GM19463 (cell line): ENCODE data around the gene MPHOSPH9.

ENCODE experiments used
- ATAC-seq: cut with Tn5 transposase; IDR thresholded peaks from one replicate; pipeline ENCODE4 v1.9.1; 2021; ENCODE audit warnings: mild to moderate bottlenecking, moderate library complexity; ENCODE audit not compliant: unreplicated experiment

MPHOSPH9 gene

GRCh38 chr12:123132951-123133619 is 99.9 kb downstream of the MPHOSPH9 start:
- ATAC-seq = no peak

DNA sequence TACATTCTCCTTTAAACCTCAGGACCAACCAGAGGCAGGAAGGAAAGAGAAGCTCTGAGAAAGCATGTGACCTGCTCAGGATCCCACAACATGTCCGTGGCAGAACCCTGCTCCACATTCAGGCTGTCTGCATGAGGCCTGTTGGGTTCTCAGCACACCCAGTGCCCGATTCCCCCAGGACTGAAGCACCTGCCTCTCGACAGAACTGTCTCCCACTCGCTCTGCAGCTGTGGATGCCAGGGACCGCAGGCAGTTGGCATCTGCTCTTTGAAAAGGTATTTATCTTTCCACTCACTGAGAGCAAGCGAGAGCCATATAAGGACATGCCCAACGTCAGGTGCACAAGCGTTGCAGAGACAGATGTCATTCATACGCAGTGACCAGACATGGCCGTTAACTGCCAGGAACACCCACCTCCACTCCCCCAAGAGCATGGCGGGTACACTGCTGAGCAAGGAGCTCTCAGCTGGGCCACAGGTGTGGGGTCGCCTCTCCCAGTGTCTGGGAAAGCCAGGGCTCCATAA is 101.0 kb downstream of the MPHOSPH9 start:
- no peak for ATAC-seq

DNA sequence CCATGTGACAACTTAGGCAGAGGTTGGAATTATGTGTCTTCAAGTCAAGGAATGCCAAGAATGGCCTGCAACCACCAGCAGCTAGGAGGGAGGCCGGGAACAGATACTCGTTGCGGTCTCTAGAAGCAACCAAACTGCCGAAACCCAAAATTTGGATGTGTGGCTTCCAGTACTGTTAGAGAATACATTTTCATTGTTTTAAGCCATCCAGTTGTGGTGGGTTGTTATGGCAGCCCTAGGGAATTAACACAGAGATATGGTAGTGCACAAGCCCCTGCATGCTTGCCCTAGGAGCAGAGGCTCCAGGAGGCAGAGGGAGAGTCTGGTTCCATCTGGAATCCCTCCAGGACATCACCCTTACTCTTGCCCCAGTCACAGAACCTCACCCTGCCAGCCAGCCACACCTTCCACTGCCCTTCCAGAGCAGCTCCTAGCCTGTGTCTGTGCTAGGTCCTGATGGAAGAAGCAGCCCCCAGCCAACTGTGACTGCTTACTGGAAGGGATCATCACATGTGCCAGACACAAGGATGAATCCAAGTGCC is 101.6 kb downstream of the MPHOSPH9 start:
- no peak for ATAC-seq

- no peak for ATAC-seq
Measured at GRCh38 chr12:123129621-123130020, 103.3 kb downstream of the MPHOSPH9 start.

GRCh38 chr12:123127182-123127495 is 105.8 kb downstream of the MPHOSPH9 start:
- ATAC-seq = no peak

DNA sequence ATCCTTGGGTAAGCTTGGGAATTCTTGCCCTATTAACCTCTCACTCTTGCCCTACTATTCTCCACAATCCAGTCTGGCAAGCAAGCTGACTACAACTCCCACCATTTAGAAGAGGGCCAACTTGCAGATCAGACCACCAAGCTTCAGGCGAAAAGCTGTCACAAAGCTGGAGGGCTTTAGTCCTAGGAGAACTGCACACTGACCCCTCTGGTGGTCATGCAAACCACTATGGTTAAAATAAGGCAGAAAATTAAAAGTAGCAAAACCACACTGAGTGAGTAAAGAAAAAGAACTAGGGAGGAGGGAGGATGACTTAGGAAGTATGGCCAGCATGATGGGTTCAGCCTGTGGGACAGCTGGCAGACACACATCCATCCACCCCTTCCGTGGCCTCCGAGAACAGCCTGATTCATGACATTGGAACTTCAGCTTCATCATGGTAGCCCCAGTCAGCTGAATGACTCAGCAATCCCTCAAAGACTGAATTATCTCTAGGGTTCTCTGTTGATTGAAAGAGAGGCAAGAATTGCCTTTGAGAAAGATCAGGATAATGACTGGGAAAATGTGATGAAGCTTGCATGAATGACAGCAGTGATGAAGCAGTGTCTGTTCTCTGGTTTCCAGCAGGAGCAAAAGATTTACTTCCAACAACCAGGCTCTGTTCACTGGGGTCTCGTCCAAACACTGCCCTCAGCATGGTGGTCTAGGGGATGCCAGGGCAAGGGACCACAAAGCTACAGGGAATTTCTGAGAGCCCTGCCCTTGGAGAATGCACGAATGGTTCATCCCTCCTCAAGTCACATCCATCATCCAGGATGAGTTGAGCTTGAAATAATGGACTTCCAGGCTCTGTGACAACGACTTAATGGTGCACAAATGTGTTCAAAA is 106.4 kb downstream of the MPHOSPH9 start:
- ATAC-seq = no peak

GRCh38 chr12:123122626-123123025 is 110.3 kb downstream of the MPHOSPH9 start:
- no peak for ATAC-seq

DNA sequence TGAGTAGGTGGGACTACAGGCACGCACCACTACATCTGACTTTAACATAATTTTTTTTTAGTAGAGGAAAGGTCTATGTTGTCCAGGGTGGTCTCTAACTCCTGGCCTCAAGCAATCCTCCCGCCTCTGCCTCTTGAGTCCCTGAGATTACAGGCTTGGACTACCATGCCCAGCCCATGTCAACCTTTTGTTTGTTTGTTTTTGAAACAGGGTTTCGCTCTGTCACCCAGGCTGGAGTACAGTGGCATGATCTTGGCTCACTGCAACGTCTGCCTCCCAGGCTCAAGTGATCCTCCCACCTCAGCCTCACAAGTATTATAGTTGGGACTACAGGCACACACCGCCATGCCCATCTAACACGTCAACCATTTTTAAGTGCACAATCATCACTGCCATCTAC is 111.3 kb downstream of the MPHOSPH9 start:
- no peak for ATAC-seq

DNA sequence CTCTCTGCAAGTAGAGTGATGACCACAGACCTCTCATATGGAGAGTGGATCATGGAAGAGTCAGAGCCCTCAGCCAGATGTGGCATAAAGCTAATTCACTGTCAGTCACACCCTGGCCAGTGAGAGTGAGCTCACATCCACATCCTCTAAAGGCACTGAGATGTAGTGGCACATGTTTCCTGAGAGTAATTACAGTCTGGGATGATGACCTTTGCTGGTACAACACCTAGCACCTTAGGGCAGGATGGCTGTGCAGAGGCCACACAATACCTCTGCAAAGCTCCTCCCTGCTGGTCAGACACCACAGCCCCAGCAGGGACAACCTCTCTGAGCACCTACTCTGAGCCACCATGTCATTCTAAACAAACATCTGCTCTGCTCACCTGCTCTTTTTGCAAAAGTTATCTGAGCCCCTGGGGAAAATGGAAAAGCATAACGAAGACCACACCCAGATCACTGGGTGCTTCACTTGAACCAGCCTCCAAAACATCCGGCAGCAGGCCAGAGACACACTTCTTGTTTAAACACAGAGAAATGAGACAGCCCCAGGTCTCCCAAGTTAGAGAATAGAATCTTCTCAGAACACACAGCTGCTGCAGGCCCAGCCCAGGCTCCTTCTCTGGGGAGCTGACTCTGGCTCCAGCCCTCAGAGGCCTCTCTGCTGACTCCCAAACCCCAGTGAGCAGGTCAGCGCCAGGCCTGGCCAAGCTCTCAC is 112.3 kb downstream of the MPHOSPH9 start:
- ATAC-seq = peak; percentile 31

- ATAC-seq = peak; percentile 82
Measured at GRCh38 chr12:123119808-123120207, 113.1 kb downstream of the MPHOSPH9 start.

- no peak for ATAC-seq
Measured at GRCh38 chr12:123118497-123118896, 114.4 kb downstream of the MPHOSPH9 start.

DNA sequence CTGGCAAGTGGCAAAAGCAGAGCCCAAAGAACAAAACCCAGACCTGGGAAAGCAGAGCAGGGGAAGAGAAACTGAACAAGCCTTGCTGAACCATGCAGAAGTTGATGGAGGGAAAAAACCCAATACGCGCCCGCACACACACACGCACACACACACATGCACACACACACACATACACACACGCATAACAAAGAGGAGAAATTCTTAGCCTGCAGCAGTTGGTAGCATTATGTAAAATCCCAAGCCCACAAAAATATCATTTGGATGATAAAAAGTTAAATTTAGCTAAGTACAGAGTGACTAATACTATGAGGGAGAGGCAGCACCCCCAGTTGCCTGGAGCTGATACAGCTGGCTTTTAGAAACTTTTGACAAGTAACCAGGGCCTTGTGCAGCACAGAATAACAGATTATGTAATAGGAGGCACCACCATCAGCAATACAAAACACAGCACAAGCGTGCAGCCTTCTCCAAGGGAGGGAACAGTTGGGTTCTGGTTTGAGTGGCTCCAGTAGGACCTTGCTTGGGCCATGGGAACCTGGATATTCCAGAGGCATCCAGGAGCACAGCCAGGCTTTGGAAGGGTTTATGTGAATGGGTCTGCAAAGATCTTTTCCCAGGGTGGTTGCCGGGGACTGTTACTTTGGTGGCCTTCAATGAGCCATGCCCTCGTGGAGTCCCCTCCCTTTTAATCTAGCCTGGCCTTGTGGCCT is 117.4 kb downstream of the MPHOSPH9 start:
- peak; percentile 34 for ATAC-seq

DNA sequence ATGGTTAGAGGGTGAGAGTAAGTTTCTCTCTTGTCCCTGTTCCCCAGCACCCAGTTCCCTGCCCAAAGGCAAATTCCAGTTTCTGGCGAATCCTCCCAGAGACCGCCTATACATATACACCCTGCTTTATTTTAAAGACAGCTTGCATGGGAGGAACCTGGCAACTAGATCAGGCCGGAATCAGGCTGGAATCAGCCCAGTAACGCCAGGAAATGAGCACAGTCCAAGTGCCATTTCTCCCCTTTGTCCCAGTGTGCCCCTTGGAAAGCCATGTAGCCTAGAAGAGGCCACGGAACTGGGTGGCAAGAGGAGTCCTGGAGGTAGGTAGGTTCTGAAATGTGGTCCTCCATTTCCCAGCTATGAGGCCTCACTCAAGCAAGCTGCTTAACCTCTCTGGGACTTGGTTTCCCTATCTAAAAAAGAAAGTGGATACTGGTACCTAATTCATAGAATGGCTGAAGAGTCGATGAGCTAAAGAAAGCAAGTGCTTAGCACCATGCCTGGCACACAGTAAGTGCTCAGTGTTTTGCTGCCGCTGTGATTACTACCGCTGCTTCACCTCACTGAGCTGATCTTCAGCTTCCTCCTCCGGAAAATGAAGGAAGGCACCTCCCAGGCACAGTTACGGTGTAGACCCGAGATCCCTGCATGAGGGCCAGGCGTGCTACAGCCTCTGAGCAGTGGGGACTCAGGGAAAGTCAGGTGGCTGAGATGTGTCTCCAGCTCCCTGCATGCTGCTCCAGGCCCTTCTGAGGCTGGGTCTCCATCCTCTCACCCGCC is 118.4 kb downstream of the MPHOSPH9 start:
- ATAC-seq = no peak

GRCh38 chr12:123113026-123113425 is 119.9 kb downstream of the MPHOSPH9 start:
- ATAC-seq = no peak

DNA sequence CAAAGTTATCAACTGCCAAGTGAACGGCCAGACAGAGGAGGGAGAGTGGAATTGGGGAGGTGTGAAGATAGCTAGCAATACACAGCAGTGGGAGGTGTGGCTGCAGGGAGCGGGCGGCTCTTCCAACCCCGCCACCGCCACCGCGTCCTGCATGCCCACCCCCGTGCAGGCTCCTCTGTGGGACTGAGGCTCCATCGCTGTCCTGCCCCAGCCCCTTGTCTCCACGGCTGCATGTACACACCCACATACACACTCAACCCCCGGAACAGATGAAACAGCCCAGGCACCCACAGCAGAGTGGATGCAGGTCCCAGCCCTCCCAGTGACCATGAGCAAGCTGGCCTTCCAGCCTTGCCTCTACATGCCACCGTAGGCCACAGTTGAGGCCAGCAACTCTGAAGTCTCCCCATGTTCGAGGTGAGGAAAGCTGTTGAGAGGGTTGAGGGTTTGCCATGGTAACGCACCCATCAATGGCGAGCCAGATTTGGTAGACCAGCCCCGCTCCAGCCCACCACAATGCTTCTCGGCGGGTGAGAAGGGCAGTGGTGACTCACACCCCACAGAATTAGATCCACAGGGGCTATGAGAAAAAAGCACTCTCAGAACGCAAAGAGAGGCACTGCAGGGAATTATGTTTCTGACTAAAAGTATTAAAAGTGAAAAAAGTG is 121.3 kb downstream of the MPHOSPH9 start:
- ATAC-seq = no peak

DNA sequence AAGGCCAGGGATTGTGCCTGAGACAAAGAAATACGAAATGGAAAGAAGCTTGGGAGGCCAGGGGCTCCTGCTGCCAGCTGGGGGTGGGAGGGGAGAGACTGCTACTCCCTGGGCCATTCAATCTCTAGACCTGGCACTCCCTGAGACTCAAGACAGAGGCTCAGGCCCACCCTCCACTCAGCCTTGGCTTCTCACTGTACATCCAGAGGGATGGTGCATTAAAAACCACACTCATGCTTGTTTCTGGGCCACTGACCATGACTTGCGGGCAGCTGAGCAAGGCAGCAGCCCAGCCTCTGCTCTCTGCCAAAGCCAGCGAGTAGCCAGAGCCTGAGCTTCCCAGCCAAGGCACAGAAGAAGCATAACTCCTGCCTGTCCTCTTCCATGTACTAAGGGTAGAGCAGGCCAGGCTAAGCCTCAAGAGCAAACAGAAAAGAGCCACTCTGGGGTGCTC is 123.6 kb downstream of the MPHOSPH9 start:
- ATAC-seq = no peak

GRCh38 chr12:123108682-123109066 is 124.3 kb downstream of the MPHOSPH9 start:
- ATAC-seq = no peak

GRCh38 chr12:123107926-123108681 is 124.8 kb downstream of the MPHOSPH9 start:
- ATAC-seq = no peak
